Measurements from ENCODE around the gene CNST. TPM values are rescaled to one million over a fixed set of nuclear protein-coding genes. Genes with fewer than 3 reads are reported as not detected.

CNST gene
- total RNA-seq, 1 experiment from 2014 or later, result 14.8 TPM

GRCh38 chr1:246629030-246629429 is 62.8 kb downstream of the CNST start:
- Histone ChIP-seq H3K4me3 (ENCODE audit: low read depth, low read length) (no peak overlapping the region), H3K4me1 (peaks cover 6% of the 10 kb centered on the region; the same call in 1 of the 2 replicates), H3K36me3 (ENCODE audit: control insufficient read depth, insufficient read depth, low read length) (no peaks in the 10 kb centered on the region), H3K9me3 (no peaks in the 10 kb centered on the region), H3K27me3 (replicated peaks; ENCODE audit: control insufficient read depth, insufficient read depth, low read length) (no peaks in the 10 kb centered on the region)
- POLR2A ChIA-PET, result no interaction called here
- CTCF ChIA-PET, result no interaction called here
- no peak for TF ChIP-seq CTCF (IDR thresholded peaks at IDR 0.05; ENCODE audit: insufficient read depth in 1 of 2, low read depth in 1 of 2, low read length in 1 of 2, severe bottlenecking in 1 of 2, unreplicated experiment in 1 of 2)
- no peaks in the 10 kb centered on the region for H3K4me1 Mint-ChIP-seq (ENCODE audit: low read depth, unreplicated experiment)
- no TSS peak for BruUV-seq (replicated peaks)
- intact Hi-C loops (cut with micrococcal nuclease; ENCODE audit: unreplicated experiment), result no loop called here
- DNase-seq, result no peak
- H3K27ac Mint-ChIP-seq (ENCODE audit: unreplicated experiment), result no peak overlapping the region
- H3K27me3 Mint-ChIP-seq (ENCODE audit: insufficient read depth, unreplicated experiment), result no peaks in the 10 kb centered on the region
- no peak overlapping the region for H3K4me3 Mint-ChIP-seq (ENCODE audit: unreplicated experiment)
- H3K9me3 Mint-ChIP-seq (ENCODE audit: unreplicated experiment), result no peaks in the 10 kb centered on the region
- peaks cover 9% of the 10 kb centered on the region for H3K36me3 Mint-ChIP-seq (ENCODE audit: insufficient read depth, unreplicated experiment)

GRCh38 chr1:246629976-246630375 is 63.7 kb downstream of the CNST start:
- no peak for DNase-seq
- Mint-ChIP-seq H3K4me3 (ENCODE audit: unreplicated experiment) (no peak overlapping the region), H3K27me3 (ENCODE audit: insufficient read depth, unreplicated experiment) (no peaks in the 10 kb centered on the region), H3K4me1 (ENCODE audit: low read depth, unreplicated experiment) (no peaks in the 10 kb centered on the region), H3K27ac (ENCODE audit: unreplicated experiment) (no peak overlapping the region), H3K36me3 (ENCODE audit: insufficient read depth, unreplicated experiment) (peaks cover 12% of the 10 kb centered on the region), H3K9me3 (ENCODE audit: unreplicated experiment) (no peaks in the 10 kb centered on the region)
- Histone ChIP-seq H3K9me3 (no peaks in the 10 kb centered on the region), H3K27me3 (replicated peaks; ENCODE audit: control insufficient read depth, insufficient read depth, low read length) (no peaks in the 10 kb centered on the region), H3K4me3 (ENCODE audit: low read depth, low read length) (no peak overlapping the region), H3K4me1 (peaks cover 6% of the 10 kb centered on the region; the same call in 1 of the 2 replicates), H3K36me3 (ENCODE audit: control insufficient read depth, insufficient read depth, low read length) (no peaks in the 10 kb centered on the region)
- no peak for TF ChIP-seq CTCF (IDR thresholded peaks at IDR 0.05; ENCODE audit: insufficient read depth in 1 of 2, low read depth in 1 of 2, low read length in 1 of 2, severe bottlenecking in 1 of 2, unreplicated experiment in 1 of 2)
- BruUV-seq (replicated peaks), result no TSS peak
- ChIA-PET POLR2A (no interaction called here), CTCF (no interaction called here)
- intact Hi-C loops (cut with micrococcal nuclease; ENCODE audit: unreplicated experiment), result no loop called here

- intact Hi-C loops (cut with micrococcal nuclease; ENCODE audit: unreplicated experiment), result no loop called here
- no peak for DNase-seq
- peaks cover 6% of the 10 kb centered on the region; the same call in 1 of the 2 replicates for H3K4me1 ChIP-seq
- Mint-ChIP-seq H3K27me3 (ENCODE audit: insufficient read depth, unreplicated experiment) (no peaks in the 10 kb centered on the region), H3K4me1 (ENCODE audit: low read depth, unreplicated experiment) (no peaks in the 10 kb centered on the region), H3K9me3 (ENCODE audit: unreplicated experiment) (no peaks in the 10 kb centered on the region), H3K27ac (ENCODE audit: unreplicated experiment) (no peak overlapping the region), H3K4me3 (ENCODE audit: unreplicated experiment) (no peak overlapping the region), H3K36me3 (ENCODE audit: insufficient read depth, unreplicated experiment) (peaks cover 15% of the 10 kb centered on the region)
- CTCF ChIA-PET, result no interaction called here
- no peaks in the 10 kb centered on the region for H3K27me3 ChIP-seq (replicated peaks; ENCODE audit: control insufficient read depth, insufficient read depth, low read length)
- POLR2A ChIA-PET, result no interaction called here
- no peak for TF ChIP-seq CTCF (IDR thresholded peaks at IDR 0.05; ENCODE audit: insufficient read depth in 1 of 2, low read depth in 1 of 2, low read length in 1 of 2, severe bottlenecking in 1 of 2, unreplicated experiment in 1 of 2)
- no peaks in the 10 kb centered on the region for H3K36me3 ChIP-seq (ENCODE audit: control insufficient read depth, insufficient read depth, low read length)
- BruUV-seq (replicated peaks), result no TSS peak
- H3K4me3 ChIP-seq (ENCODE audit: low read depth, low read length), result no peak overlapping the region
- no peaks in the 10 kb centered on the region for H3K9me3 ChIP-seq
Observed at GRCh38 chr1:246631426-246631825, 65.2 kb downstream of the CNST start.

Measured in Caco-2 (cell line).